Thyroid gland (tissue), 4 donors: ENCODE results near the gene RAB14.

Experiments
- CTCF ChIP-seq, 6 experiments: fragments of 200-600 bp in 3 of 6; fragments of 450-650 bp in 3 of 6; sonication (generic) in 3 of 6; IDR thresholded peaks; one replicate each; pipeline ENCODE4 v1.5.1; 2016 to 2019; ENCODE audit warnings: antibody characterized with exemption in 6 of 6, mild to moderate bottlenecking in 2 of 6, inconsistent platforms in 1 of 6, moderate library complexity in 1 of 6
- POLR2A ChIP-seq, 2 donors: fragments of 450-650 bp; IDR thresholded peaks; one replicate each; pipeline ENCODE4 v1.6.1; 2017; ENCODE audit warnings: antibody characterized with exemption in 2 of 2, mild to moderate bottlenecking in 2 of 2, moderate library complexity in 1 of 2

DNA sequence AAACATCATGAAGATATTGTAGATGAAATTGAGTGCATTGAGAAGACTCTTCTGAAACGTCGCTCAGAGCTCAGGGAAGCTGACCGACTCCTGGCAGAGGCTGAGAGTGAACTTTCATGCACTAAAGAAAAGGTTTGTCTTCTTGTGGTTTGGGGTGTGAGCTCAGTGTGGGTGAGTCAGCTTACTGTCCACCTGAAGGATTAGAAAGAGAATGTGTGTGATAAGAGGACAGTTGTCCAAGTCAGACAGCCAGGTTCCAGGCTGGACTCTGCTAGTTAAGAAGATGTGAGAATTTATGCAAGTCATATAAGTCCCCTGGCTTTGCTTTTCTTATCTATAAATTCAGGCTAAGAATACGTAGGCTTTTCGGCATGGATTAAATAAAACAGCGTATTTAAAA is 46.9 kb downstream of the RAB14 start:
- TF ChIP-seq POLR2A (IDR thresholded peaks at IDR 0.05): no peak
- no peak for TF ChIP-seq CTCF (IDR thresholded peaks at IDR 0.05)
